ENCODE data around the gene TP53INP2.
"Not testable (repeated sequence)": the region's sequence is repeated elsewhere in the genome, so short reads cannot be mapped to it uniquely, and the experiment has no call there.

TP53INP2 gene

DNA sequence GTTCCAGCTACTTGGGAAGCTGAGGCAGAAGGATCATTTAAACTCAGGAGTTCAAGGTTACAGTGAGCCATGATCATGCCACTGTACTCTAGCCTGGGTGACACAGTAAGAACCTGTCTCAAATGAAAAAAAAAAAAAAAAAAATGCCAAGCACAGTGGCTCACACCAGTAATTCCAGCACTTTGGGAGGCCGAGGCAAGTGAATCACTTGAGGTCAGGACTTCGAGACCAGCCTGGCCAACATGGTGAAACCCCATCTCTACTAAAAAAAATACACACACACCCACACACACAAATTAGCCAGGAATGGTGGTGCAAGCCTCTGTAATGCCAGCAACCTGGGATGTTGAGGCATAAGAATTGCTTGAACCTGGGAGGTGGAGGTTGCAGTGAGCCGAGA, 18.4 kb downstream of the TP53INP2 start:
- not testable (repeated sequence) for DNase-seq (ENCODE audit: low spot score)

DNA sequence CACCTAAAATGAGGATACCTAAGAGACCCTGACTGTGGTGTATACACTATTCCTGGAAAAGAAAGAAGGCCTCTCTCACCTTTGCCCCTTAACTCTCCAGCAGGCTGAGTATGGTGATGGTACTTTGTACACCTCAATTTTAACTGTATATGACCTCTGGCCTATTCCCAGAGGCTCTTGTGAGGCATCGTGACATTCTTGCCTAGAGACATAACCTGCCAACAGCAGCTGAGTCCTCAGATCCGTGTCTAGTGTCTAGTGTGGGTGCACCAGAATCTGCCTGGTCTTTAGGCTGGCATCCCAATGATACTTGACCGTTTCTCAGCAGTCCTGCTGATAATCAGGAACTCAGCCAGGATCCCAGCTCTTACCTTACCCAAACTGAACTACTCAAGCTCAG, 20.0 kb downstream of the TP53INP2 start:
- DNase-seq (ENCODE audit: low spot score): no peak

DNA sequence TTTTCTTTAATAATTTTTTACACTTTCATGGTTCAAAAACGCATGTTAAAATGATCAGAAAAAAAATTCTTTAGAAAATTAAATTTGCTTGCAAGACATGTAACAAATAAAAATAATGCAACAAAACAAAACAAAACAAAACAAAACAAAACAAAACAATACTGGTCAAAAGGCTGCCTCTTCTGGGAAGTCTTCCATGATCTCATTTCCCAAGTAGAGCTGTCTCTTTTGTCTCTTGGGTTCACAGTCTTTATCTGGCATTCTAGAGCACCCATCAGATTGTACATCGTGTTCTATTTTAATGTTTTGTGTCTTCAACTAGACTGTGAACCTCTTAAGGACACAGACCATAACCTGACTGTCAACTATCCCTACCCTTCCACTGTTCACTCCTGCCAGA, 25.3 kb downstream of the TP53INP2 start:
- DNase-seq (ENCODE audit: low spot score): no peak

DNA sequence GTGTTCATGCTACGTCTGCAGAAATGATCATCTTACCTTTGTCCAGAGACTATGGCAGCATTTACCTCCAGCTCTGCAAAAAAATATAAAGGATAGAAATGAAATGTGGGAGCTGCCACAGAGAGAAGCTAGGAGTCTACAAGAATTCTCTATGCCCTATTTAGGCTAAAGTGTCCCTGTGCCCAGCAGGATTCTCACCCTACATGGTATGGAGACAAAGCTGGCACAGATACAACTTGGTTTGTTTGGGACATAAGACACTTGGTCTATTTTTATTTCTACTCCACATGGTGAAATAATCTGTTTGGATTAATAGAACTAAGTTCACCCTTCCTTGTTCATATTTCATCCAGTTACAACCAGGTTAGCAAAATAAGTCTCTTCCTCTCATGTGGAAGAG, 28.4 kb downstream of the TP53INP2 start:
- no peak for DNase-seq (ENCODE audit: low spot score)

DNA sequence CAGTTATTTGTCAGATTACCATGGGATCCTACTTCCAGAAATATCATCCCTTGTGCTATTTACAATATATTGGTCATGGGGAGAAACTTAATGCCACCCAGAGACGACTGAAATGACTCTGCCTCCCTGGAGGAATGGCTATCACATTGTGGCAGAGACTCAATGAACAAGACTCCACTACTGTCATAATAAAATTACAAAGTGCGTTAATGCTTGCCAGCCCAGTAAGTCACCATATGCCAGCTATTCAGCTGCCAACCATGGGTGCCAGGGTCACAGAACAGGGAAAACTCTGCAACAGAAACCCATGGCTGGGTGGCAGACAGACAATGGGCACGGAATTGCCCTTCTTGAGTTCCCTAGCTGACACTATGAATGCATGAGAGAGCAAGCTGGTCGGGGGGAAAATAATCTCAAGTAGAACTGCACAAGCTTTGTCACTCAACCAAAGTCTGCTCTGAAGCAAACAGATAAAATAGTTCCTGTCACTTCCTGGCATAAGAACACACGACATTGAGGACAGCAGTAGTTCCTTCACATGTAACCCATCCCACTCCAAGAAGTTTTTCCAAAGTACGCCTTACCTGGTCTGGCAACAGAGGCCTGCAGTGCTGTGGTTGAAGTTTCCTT, 32.1 kb downstream of the TP53INP2 start:
- no peak for DNase-seq (ENCODE audit: low spot score)

DNA sequence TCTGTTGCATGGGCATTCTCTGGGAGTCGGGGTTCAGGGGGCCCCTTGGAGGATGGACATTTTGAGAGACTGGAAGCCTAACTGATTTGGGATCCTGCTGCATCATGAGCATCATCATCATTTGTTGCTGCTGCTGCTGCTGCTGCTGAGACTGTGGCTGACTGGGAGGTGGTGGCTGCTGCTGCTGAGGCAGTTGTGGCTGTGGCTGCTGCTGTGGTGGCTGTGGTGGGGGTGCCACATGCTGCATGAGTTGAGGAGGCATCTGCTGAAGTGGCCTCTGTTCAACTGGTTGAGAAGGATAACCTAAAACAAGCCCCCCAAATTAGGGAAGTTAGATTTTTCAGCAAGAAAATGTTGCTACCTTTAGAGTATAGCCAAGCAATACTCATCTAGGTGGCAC, 38.9 kb downstream of the TP53INP2 start:
- no peak for DNase-seq (ENCODE audit: low spot score)

DNA sequence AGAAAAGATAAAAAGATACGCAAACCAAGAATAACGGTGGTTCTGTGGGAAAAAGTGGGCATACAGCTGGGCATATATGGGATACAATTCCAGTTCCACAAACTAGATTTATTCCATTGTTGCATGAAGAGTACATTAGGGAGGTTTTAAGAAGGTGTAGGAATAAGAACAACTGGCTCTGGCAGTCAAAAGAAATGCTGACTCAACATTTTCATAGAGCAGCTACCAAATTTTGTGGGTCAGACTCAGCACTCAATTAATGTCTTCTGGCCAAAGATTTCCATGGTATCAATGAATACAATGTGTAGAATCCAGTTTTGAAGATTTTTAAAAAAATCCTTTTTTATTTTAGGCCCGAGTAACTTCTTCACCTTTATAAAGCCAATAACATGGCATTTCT, 40.2 kb downstream of the TP53INP2 start:
- no peak for DNase-seq (ENCODE audit: low spot score)

DNA sequence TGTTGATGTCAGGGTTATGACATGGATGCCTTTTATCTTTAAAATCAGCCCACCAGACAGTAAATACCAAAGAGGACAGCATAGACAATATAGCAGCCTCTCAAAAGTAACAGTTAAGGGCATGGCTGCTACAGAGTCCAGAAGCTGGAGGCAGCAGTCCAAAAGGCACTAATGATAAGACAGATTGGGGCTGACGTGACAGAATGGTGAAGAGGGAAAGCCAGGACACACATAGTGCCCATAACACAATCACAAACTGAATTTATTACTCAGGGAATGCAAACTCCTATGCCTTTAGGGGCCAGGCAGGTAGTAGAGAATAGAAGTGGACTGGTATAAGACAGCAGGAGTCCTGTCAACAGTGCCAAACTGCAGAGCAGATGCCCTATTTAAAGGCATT, 40.7 kb downstream of the TP53INP2 start:
- DNase-seq (ENCODE audit: low spot score): no peak

DNA sequence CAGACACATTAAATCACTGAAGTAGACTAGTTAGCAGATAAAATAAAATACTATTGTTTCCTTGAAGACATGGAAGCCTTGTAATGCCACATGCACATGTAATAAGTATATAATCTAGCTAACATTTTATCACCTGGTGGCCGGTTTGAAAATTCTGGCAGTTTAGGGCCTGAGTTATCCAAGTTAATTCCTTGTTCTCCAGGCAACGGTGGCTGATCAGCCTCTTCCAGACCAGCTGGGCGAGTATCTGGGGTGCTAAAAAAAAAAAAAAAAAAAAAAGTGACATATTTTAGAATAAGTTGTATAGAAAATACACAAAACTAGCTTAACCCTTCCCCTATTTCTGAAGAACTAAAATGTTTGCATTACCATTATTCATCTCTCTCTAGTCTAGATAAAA, 42.5 kb downstream of the TP53INP2 start:
- DNase-seq (ENCODE audit: low spot score): no peak

DNA sequence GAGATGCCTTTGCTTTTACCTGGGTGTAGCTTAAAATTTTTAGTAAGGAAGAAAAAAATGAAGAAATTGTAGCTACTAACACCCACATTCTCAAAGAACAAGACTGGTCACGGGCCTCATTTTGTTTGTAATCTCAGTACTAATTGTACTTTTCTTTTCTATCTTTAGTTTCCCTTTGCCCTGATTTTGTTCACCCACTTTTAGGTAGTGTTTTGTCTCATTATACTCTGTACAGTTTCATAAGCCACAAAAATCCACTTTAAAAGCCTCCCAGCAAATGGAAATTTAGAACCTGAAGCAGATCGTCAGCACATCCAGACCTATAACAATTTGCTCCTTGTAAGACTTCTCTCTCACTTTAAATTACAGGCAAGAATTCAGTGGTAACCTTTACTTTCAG, 43.3 kb downstream of the TP53INP2 start:
- no peak for DNase-seq (ENCODE audit: low spot score)

DNA sequence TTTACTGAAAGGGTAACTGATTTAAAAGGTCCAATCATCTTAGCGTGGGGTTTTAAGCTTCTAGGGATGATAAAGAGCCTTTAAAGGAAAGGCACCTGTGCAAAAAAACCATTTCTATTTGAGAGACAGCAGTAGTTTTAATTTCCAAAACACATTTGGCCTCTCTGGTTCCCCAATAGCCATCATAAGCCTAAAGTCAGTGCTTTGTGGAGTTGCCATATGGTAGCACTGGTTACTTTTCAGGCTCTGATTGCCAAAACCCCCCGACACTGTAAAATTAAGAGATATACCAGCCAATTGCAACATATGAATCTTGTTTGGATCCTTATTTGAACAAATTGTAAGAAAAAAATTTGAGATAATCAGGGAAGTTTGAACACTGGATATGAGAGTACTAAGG, 44.6 kb downstream of the TP53INP2 start:
- DNase-seq (ENCODE audit: low spot score): no peak

DNA sequence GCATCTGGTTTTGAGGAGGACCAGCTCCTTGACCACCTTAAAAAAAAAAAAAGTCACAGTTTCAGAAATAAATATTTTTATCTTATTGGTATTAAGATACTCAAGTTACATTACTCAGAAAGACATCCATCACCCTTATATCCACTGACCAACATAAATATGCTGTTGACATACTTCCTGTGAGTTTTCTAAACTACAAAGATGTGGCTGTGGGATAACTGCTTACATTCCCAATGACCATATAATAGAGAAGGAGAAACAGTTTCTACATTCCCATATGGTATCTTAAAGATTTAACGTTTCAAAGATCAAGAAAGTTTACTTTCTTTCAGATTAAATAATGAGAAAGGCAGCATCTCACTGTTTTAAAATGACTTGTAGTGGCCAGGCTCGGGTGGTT, 46.3 kb downstream of the TP53INP2 start:
- no peak for DNase-seq (ENCODE audit: low spot score)

DNA sequence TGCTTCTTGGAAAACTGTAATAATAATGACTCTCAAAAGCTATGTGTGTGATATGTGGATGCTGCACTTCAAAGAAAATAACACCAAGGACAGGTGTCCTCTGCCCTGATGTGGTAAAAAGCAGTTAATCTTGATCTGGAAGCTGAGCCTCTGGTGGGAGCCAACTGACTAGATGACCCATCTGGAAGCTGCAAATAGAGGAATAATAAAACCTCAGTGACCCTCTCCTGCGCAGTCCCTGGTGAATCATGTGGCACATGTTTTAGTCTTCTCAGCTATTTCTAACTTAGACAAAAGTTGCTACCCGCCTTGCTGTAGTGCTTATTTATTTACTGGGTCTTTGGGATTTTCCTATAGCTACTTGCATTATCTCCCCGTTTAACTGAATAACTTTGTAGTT, 47.3 kb downstream of the TP53INP2 start:
- DNase-seq (ENCODE audit: low spot score): no peak

DNA sequence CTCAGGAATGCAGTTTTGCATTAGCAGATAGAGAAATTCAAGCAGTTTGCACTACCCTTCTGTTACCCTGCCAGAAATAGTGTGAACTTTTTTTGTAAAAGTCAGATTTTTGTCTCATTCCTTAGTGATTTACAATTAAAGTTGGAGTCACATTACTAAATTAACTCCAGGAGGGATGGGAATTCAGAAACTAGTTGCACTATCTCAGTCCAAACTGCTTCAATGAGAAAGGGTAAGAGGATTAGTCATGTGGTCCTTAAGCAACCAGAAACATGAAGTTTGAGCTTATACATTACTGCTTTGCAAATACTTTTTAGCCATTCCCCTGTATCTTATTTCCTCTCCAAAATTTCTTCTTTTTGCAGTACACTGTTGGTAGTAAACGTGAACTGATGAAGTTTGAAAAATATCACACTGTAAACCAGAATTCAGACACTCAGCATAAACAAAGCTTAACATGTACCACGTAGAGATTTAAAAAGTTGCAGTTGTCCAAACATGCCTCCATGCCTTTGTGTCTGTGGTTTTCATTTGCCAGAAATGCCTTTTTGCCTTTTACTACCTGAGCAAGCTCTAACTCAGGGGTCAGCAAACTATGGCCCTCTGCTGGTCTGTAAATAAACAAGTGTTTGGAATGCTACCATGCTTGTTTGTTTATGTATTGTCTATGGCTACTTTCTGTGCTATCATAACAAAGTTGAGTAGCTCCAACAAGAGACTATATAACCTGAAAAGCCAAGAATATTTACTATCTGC, 49.7 kb downstream of the TP53INP2 start:
- no peak for DNase-seq (ENCODE audit: low spot score)

DNA sequence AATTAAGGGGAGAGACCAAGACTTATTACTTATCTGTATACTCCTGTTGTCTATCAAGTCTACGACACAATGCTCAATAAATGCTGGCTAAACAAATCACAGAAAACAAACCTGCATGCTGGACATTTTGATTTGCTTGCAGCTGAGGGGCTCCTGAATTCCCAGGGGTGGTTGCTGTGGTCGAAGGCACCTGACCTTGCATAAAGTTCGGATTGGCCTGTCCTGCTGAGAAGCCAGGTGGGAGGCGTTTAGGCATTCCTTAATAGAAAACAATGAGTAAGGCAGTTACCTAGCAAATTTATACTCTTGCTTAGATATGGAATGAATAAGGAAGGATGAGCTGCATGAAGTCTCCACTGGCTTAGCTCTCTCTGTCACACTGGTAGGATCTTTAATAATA, 50.5 kb downstream of the TP53INP2 start:
- no peak for DNase-seq (ENCODE audit: low spot score)

DNA sequence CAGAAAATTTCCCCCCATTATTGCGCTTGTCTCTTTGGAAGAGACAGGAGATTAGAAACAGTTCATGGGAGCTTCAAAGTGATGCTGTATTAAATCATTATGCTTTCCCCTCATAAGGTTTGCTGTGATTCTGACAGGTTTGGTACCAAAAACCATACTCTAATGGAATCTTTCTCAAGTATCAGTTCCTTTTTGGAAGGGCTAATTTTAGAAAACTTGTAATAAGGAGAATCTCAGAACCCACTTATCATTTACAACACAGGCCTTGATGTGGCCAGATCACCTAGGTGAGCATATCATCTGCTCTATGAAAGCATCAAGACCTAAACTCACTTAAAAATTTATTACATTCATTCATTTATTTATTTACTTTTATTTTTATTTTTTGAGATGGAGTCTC, 51.2 kb downstream of the TP53INP2 start:
- no peak for DNase-seq (ENCODE audit: low spot score)

DNA sequence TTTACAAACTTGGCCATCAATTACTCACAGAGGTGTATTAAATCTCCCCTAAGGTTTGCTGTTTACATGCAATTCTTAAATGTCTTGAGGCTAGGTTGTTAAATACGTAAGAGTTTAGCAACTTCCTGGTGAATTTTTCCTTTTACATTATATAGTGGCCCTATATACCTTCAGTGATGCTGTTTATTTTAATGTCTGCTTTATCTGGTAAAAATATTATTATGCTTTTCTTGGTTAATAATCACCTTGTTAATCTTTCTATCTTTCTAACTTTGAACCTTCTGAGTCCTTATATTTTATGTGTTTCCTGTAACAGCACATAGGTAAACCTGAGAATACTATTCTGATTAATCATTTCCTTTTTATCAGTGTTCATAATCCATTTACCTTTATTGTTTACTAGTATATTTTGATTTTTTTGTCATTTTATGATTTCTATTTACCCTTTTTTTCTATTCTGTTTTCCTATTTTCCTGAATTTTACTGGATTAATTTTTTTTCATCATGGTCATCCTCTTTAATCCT, 57.9 kb downstream of the TP53INP2 start:
- no peak for DNase-seq (ENCODE audit: low spot score)
